ENCODE results near the gene ACP3.

DNA sequence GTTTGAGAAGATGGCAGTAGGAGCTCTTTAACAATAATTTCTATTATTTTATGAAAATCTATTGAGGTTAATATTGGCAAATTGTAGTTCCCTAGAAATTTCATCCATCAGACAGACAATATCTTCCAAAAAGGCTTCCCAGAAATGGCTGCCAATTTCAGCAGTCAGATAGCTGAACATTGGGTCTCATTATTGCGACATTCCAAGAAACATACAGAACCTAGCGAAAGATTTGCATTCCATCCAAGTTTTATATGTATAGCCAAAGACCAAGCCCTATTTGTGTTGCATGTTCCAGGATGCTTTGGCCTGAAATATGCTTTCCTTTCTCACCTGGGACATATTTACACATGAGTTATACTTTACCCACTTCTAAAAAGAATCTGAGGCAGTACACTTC lies 24.5 kb downstream of the ACP3 start:
- TF ChIP-seq, protein P1, sequence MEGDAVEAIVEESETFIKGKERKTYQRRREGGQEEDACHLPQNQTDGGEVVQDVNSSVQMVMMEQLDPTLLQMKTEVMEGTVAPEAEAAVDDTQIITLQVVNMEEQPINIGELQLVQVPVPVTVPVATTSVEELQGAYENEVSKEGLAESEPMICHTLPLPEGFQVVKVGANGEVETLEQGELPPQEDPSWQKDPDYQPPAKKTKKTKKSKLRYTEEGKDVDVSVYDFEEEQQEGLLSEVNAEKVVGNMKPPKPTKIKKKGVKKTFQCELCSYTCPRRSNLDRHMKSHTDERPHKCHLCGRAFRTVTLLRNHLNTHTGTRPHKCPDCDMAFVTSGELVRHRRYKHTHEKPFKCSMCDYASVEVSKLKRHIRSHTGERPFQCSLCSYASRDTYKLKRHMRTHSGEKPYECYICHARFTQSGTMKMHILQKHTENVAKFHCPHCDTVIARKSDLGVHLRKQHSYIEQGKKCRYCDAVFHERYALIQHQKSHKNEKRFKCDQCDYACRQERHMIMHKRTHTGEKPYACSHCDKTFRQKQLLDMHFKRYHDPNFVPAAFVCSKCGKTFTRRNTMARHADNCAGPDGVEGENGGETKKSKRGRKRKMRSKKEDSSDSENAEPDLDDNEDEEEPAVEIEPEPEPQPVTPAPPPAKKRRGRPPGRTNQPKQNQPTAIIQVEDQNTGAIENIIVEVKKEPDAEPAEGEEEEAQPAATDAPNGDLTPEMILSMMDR (IDR thresholded peaks at IDR 0.05 in 4 of 5, conservative IDR thresholded peaks at IDR 0.05 in 1 of 5): no peak
- no peak for TF ChIP-seq POLR2A (IDR thresholded peaks at IDR 0.05)

Measured in gastrocnemius medialis (tissue), 4 donors.